Activated gamma-delta T cell treated with Interleukin-2 at 50 U/mL for 16 hours (primary cell): ENCODE measurements around the gene ZNF536.

Source experiments
- DNase-seq: peaks from one replicate; pipeline ENCODE4 v3.0.0-alpha.2; 2020

Gene ZNF536

DNA sequence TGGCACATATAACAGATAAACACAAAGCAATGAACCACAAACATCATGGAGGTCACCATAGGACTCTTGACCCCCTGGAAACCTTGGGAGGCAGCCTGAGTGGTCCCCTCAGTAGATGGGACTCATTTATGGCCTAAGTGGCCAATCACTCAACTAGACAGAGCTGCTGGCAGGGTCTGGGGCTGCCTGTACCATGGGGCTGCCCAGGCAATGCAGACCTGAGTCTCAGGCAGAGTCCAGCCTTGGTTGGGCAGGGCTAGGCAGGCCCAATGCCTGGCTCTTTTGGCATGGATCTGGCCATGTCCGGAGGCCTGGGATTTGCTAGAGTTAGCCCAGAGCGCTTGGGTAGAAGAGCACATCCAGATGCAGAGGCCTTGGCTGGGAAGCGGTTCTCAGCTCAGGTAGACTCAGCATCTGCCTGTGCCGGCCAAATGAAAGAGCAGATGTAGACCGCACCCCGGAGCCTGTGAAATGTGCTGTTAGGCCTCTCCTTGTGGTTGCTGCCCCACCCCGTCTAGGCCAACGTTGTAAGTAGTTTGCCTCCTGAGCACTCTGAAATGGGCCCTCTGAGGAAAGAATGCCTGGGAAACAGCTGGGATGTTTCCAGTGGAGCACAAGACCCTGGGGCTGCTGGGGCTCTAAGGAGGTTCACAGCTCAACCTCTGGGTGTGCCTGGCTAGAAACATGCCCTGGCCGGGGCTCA lies 171.2 kb downstream of the ZNF536 start:
- no peak for DNase-seq

DNA sequence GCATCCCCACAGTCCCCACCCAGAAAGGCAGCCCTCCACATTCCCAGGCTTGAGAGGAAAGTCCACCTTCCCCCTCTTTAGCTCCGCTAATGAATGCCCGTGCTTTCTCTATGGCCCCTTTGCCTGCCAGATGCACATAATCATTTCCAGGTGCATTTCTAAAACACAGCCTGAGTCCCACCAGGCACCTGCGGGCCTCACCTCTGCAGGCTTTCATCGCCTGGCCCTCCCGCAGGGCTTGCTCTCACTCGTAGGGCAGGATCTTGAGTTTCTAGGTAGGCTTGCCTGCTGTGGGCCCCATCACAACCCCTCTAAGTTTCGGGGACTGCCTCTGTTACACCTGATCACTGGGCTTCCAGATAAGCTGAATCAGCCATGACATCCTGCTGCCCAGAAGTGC lies 173.6 kb downstream of the ZNF536 start:
- no peak for DNase-seq

DNA sequence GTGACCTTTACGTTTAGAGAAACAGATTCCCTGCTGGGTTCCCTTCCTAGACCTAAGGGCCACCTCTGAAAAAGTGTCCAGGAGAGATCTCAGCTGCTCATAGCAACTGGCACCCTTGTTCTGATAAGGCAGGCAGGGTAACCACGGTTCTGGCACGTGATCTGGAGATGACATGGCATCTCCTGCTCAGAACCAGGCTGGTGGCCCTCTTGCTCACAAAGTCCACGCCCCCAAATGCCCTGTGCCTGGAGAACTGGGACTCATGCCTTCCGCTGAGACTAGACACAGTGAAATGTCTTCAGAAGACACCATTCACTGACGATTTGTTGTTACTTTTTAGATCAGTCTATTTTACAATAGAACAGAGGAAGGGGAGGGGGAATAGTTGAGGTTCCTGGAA lies 174.1 kb downstream of the ZNF536 start:
- no peak for DNase-seq

DNA sequence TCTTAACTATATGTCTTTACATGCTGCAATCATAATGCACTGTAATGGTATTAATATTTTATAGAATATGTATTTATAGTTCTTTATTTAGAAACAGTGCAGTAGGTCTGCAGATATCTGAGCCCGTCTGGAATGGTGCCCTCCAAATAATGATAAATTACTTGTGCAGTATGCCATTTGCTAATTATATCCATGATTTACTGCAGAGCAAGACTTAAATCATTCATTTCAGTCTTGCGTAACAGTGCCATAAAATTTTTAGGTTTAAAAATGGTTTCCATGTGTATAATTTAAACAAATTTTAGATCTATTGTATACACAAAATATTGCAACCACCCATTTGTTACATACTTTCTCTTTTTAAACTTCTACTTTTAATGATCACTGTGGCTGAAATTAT lies 175.1 kb downstream of the ZNF536 start:
- DNase-seq = no peak

DNA sequence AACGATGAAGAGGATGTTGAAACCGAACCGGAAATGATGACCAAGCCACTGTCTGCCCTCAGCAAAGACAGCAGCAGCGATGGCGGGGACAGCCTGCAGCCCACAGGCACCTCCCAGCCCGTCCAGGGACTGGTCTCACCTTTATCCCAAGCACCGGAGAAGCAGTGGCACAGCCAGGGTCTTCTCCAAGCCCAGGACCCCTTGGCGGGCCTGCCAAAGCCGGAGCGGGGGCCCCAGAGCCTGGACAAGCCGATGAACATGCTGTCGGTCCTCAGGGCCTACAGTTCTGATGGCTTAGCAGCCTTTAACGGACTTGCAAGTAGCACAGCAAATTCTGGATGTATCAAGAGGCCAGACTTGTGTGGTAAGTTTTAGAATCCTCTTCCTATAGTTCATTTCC lies 177.0 kb downstream of the ZNF536 start:
- DNase-seq = no peak

DNA sequence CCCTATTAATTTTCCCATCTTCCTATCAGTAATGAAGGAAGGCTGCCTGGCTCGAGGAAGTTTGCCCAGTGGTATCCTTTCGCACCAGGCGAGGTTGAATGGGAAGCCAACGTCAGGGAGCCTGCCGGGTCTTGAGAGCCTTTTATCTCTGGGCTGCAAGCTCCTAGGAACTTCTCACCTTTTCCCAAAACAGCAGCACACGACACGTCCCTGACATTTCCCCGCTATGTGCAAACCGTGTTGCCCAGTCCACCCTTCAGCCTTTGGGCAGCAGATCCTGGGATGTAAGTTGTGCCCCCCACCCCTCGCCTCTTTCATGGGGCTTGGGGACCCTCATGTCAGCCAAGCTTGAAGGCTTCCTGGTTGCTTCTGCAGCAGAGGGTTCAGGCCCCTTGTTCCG lies 179.1 kb downstream of the ZNF536 start:
- DNase-seq = no peak

DNA sequence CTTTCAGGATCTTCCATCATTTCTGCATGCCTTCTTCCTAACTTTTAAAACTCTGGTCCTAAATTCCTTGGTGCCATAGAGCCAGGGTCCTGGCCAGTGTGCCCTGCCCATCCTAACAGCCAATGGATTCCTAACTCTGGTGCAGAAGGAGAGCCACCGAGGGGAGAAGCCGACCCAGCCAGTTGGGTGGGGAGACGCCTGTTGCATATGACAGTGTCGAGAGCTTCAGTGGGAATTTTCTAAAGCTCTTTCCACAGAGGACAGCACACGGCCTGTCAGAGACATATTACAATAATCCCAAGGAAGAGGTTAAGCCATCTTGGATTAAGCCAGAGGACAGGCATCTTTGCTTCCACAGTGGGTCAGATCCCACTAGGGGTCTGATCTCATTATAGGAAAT lies 180.4 kb downstream of the ZNF536 start:
- DNase-seq = no peak

DNA sequence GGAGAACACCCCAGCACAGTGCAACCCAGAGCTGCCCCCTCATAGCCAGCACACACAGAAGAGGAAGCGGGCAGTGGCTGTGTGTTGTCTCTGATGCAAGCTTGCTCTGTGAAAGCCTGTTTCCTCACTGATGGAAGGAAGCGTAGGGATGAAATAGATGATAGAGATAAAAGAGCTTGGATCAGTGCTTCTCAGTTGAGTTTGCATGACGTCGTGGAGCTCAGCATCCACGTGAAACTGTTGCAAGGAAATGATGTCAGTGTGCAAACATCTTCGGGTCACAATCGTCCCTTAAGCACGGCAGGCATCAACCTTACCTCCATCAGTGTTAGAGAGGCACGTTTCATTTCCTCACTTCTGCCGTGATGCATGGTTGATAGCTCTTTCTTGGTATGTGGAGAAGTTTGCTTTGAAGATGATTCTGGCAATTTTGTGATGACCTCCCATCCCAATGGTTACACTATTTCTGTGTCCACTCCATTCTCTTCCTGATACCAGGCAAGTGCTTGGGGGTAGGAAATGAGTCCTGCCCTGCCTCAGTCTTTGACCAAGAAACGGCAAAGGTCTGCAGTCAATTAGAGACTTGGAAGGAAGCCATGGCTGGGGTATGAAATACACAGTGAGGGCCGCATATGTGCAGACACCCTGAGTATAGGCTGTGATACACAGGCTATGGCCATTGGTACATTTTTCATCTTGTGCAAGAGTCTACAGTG lies 183.0 kb downstream of the ZNF536 start:
- DNase-seq = no peak

DNA sequence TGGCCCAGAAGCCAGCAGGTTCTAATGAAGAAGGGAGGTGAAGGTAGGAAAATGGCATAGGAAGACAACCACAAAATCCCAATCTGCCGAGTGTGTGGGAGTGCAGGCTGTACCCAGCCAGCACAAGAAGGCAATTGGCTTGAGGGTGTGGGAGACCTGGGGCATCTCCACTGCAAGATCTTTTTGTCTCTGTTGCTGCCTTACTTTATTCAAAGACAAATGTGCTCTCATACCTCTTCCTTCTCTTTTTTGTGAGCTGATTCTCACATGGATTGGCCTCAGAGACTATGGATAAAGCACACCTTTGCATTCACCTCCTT lies 183.6 kb downstream of the ZNF536 start:
- DNase-seq = no peak

DNA sequence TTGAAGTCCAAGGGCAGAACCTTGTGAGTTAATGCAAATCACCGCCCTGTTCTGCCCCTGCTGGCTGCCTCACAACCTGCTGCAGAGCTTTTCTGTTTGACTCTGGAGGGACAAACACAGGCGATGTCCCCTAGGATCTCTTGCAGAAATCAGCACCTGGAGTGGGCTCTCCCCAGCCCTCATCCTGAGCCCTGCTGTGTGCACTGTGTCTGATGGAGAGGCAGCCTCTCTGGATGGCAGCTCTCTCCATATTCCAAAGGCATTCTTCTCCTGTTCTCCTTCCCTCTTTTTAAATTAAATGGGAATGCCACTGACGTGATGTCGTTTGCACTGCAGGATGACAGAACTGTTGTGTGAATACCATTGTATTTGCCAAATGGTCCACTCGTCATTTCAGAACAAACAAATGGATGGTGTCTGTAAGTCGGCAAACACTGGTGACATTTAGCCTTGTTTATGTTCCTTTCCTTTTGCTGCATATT lies 184.1 kb downstream of the ZNF536 start:
- no peak for DNase-seq

DNA sequence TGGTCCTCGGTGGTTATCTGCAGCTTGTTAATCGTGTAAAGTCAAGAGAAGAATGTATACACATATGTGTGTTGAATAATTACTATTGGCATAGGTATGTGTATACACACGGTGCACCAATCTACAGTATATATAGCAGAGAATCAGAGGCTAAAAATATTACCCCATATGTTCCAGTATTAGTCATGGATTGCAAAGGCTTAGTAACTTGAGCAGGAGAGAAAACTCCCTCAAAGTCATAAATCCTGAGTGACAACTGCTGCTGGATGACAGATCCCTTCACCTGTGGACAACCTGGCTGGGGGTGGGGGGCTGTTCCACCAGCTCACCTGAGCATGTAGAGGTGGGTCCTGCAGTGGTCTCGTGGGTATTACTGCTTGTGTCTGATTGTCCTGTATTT lies 185.0 kb downstream of the ZNF536 start:
- no peak for DNase-seq

DNA sequence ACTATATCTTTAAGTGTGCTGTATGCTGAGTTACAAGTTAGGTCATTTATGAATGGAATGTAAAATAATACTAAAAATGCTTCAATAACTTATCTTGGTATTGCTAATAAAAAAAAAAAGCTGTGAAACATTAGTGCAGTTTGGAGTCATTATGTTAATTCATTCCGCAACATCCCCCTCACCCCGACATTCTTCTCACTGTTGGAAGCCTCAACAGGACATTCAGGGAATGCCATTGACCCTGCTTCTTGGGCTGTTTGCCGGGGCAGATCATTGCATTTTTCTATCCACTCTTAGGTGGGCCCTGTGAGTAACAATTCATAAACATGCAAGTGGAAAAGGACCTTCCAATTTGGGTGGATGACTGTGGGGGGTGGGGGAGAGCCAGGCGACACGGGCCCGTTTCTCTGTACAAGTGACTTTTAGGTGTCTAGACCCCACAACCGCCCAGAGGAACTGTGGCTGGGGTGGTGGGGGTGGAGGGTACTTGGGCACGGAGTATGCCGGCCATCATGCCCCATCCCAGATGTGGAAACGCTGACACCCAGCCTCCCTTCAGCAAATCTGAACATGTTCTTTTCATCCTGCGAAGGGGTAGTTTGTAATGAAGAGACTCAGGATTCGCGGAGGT lies 185.9 kb downstream of the ZNF536 start:
- DNase-seq = no peak

DNA sequence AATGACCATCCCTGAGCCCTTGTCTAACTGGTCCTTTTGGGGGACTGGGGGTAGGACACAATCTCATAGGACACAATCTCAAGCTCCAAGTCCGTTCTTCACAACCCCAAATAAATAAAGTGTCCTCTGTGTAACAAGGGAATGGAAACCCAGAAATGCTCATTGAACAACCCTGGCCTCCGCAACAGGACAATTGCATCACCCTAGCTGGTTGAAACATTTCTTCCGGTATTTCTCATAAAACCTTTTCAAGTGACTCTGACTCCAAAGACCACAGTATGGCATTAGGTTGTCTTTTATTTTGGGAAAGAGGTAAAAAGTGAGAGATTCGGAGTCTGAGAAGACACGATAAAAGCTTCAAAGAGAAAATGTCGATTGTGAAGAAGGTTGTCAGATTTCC lies 186.6 kb downstream of the ZNF536 start:
- no peak for DNase-seq

DNA sequence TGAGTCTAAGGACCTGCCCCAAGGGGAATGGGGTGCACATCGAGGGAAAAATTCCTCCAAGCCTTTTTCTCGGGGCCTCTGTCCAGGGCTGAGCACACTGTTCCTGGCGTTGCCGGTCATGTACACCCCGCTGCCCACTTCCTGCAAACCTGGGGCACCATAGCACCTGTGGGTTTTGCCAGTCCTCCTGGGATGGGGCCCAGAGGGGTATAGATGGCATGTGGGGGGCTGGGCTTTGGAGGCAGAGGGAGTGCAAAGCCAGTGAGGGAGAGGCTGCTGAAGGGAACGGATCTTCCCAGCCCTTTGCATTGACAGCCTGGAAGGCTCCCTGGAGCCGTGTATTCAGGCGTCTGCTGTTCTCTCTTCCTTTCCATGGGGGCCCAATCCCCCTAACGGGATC lies 187.3 kb downstream of the ZNF536 start:
- DNase-seq = no peak

DNA sequence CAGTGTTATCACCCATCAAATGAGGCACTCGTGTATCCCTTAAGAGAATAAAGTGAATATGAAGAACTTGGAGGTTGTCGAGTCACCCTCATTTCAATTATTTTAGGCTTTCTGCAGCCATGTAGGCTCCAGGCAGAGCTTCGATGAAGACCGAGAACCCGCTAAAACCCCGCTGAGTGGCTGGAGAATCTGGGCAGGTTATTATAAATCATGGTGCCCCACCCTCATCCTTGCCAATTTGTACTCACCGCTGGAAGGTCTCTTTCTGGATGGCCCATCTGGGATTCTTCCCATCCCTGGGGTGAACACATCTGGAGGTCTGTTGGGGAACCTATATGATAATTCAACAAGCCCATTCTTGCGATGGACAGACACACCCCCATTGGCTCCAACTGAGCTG lies 190.8 kb downstream of the ZNF536 start:
- DNase-seq = no peak

DNA sequence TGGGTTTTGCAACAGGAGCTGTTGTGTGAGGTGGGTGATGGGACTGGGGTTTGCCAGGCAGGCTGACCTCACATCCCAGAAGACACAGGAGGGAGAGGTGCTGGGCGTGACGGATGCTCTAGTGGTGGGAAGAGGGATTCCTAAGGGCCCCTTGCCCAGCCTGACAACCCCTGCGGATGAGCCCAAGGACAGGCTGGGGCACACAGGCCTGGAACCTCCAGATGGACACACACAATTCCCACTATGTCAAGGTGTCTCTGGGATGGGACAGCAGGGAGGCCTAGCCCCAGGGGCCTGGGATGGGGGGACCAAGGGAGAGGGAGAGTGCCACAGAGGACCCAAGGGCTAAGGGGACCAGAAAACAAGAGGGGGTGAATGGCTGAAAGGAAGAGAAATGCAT lies 191.5 kb downstream of the ZNF536 start:
- no peak for DNase-seq

DNA sequence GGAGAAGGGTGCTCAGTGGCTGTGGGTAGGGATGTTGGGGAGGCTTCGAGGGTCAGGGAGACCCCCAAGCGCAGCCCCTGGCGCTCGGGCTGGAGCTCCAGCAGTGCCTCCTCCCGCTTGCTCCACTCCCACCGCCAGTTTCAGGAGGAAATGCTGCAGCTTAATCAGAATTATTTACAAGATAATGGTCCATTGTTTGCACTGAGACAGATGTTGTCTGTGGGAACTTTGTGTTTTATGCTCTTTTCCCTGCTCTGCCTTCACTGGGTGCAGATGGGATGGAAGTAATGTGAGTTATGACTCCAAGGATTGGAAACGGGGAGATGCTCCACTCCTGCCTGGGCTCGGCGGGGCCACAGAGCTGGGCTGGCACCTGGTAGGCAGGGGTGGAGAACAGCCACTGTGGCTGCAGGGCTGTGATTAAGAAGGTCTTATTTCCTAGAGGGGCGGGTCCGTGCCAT lies 192.4 kb downstream of the ZNF536 start:
- no peak for DNase-seq

DNA sequence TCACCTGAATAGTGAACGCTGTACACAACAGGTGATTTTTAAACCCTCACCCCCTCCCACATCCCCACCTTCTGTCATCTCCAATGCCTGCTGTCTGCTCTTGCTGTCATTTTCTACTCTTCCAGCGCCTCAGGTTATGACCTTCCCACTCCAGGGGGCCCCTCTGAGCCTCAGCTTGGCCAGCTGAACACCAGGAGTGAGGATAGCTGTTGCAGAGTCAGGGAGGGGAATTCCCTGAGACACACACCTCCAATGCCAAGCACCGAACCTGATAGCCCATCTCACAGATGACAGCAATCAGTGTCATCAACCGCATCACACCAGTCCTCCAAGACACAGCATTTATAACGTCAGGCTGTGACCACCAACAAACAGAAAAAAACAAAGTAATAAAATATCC lies 193.5 kb downstream of the ZNF536 start:
- no peak for DNase-seq

DNA sequence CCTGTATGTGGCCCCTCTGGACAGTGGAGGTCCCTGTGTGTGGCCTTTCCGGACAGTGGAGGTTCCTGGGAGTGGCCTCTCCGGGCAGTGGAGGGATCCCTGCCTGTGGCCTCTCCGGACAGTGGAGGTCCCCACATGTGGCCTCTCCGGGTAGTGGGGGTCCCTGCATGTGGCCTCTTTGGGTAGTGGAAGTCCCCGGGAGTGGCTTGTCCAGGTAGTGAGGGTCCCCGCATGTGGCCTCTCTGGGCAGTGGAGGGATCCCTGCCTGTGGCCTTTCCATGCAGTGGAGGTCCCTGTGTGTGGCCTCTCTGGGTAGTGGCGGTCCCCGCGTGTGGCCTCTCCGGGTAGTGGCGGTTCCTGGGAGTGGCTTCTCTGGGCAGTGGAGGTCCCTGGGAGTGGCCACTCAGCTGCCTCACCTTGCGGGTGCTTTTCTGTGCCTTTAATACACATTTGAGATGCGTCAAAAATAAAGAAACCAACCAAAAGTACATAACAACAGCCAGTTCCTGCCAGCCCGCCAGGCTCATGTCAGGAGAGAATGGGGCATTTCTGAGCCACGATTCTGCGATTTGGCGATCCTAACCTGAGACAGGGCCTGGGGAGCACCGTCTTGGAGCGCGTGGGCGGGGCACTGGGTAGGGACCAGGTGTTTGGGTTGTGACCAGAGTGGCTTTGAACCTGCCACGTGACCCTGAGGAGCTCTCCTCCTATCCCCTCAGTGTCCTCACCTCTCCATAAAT lies 194.7 kb downstream of the ZNF536 start:
- no peak for DNase-seq

DNA sequence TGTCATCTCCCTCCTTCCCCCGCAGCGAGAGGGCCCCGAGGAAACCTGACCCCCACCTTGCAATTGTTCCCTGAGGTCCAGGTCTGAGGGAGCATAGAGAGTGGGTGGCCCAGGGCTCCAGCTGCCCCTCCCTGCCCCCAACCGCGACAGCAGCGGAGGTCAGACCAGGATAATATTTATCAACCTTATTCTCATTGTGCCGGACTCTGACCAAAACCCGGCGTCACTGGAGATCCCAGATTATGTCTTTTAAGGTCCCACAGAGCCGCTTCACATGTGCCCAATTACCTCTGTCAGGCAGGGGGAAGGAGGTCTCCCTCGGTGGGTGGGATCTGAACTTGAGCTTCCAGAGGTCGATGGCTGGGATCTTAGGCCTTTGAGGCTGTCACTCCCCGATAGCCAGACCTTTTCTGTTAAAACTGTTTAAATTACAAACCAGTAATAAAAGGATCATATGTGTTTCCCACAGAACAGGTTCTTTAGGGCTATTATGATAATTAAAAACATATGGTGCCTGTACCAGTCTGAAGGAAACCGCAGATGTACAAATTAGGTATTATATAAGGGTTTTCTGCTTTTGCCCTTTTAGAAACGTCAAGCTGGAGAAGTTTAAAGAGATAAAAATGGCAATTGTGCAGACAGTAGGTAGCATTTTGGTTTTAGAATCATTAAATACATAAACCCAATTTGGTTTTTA lies 195.5 kb downstream of the ZNF536 start:
- DNase-seq = no peak

DNA sequence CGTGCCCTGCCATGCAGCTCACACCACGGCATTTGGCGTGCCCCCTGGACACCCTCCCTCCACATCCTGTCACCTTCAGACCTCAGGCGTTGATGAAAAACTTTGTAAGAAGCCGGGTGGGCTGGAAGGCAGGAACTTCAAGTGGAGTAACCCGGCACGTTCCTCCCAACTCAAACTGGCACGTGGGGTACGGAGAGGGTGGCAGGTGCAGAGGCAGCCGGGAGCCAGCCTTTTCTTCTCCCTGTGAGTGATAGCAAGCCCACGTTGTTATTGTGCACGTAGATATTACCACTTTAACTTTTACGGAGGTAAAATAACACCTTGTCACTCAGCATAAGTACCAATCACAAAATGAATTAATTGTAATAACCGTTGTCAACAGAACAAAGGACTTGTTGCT lies 198.0 kb downstream of the ZNF536 start:
- DNase-seq = no peak

DNA sequence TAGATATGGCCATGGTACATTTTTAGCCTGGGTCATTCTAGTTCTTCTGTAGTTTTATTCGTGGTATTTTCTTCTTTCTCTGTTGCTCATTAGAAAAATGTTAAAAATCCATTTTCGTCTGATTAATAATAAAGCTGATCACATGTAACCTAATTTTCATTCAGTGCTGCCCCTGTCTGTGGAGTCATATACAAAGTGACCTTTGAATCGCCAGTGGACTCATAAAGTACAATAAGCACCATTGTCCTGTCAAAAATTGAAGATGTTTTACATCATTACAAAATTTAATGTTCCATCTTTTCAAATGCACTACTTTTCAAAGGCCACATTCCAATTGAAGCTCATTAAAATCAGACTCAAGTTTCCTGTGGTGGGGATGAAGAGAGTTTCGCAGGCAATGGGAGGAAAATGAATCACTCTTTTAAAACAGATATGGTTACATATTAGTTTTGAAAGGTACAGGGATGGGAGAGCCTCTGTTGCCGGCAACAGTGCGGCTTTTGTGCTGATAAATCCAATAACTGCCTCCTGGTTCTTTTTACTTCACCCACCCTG lies 205.4 kb downstream of the ZNF536 start:
- DNase-seq = no peak

DNA sequence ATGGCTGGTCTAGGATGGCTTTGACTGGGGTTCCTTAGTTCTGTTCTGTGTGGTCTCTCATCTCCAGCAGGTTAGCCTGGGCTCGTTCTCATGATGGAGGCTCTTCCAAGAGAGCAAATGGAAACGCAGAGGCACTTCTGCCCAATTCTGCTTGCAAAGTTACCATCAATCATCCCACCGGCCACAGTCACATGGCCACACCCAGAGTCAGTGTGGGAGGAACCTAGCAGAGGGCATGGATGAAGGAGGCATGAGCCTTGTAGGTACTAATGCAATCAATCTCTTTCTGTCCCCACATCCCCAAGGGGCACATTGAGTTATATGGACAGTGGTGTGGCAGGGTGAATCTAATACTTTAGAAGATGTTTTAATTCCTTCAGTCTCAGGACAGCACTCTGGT lies 207.2 kb downstream of the ZNF536 start:
- no peak for DNase-seq
